Measurements from ENCODE around the gene ZBTB42. TPM values are rescaled to one million over a fixed set of nuclear protein-coding genes. Genes with fewer than 3 reads are reported as not detected.
"Not testable (repeated sequence)": the region's sequence is repeated elsewhere in the genome, so short reads cannot be mapped to it uniquely, and the experiment has no call there.

ZBTB42 gene
- total RNA-seq, 2 donors from 2014 or later = 10.6 to 21.8 TPM

- Histone ChIP-seq H3K27me3 (no peaks in the 10 kb centered on the region), H3K4me3 (no peak overlapping the region), H3K9me3 (no peaks in the 10 kb centered on the region), H3K36me3 (replicated peaks in 1 of 2; ENCODE audit: insufficient read depth in 1 of 2, low read depth in 2 of 2) (no peaks in the 10 kb centered on the region), H3K4me1 (peaks cover 17% of the 10 kb centered on the region), H3K27ac (no peak overlapping the region)
- no peak for TF ChIP-seq POLR2A (IDR thresholded peaks at IDR 0.05)
- DNase-seq (no peak), ATAC-seq (no peak)
- WGBS, 2 donors = 90 to 99% methylated on average over 2 of the region's 2 CpGs
- intact Hi-C loops (cut with DNase I) = loop anchor here (5.0 kb wide), 1 partner anchor 52 kb away; no protein-coding TSS in a partner anchor
These were observed 23.6 kb downstream of the ZBTB42 start for GRCh38 chr14:104824353-104824997.

GRCh38 chr14:104826189-104826860, 25.4 kb downstream of the ZBTB42 start:
- WGBS, 2 donors = 3% methylated on average over 12 to 16 of the region's 54 CpGs
- Histone ChIP-seq H3K9me3 (no peaks in the 10 kb centered on the region), H3K4me1 (peaks cover 17% of the 10 kb centered on the region), H3K36me3 (replicated peaks in 1 of 2; ENCODE audit: insufficient read depth in 1 of 2, low read depth in 2 of 2) (no peaks in the 10 kb centered on the region), H3K4me3 (peak overlapping the region; percentile 15 to 48), H3K27ac (peak overlapping the region in 2 of 4 donors; percentile 33), H3K27me3 (no peaks in the 10 kb centered on the region)
- intact Hi-C loops (cut with DNase I) = no loop called here
- ATAC-seq = peak; percentile 94
- TF ChIP-seq POLR2A (IDR thresholded peaks at IDR 0.05) (no peak), CTCF (IDR thresholded peaks at IDR 0.05) (peak; percentile 52 to 97 (median 82))
- peak; percentile 88 to 94 (median 90) for DNase-seq

GRCh38 chr14:104826861-104827176, 25.9 kb downstream of the ZBTB42 start:
- Histone ChIP-seq H3K27me3 (no peaks in the 10 kb centered on the region), H3K4me3 (peak overlapping the region; percentile 1 to 4), H3K27ac (peak overlapping the region in 3 of 4 donors; percentile 4 to 38 (median 32)), H3K9me3 (no peaks in the 10 kb centered on the region), H3K4me1 (peaks cover 17% of the 10 kb centered on the region), H3K36me3 (replicated peaks in 1 of 2; ENCODE audit: insufficient read depth in 1 of 2, low read depth in 2 of 2) (no peaks in the 10 kb centered on the region)
- TF ChIP-seq POLR2A (IDR thresholded peaks at IDR 0.05) = no peak
- TF ChIP-seq CTCF (IDR thresholded peaks at IDR 0.05) = no peak
- no peak for ATAC-seq
- intact Hi-C loops (cut with DNase I) = no loop called here
- WGBS, 2 donors = 1 to 5% methylated on average over 14 of the region's 27 CpGs
- DNase-seq = no peak

- intact Hi-C loops (cut with DNase I) = no loop called here
- Histone ChIP-seq H3K4me1 (peaks cover 17% of the 10 kb centered on the region), H3K4me3 (peak overlapping the region; percentile 1 to 4), H3K9me3 (no peaks in the 10 kb centered on the region), H3K27ac (peak overlapping the region in 3 of 4 donors; percentile 4 to 38 (median 32)), H3K36me3 (replicated peaks in 1 of 2; ENCODE audit: insufficient read depth in 1 of 2, low read depth in 2 of 2) (no peaks in the 10 kb centered on the region), H3K27me3 (no peaks in the 10 kb centered on the region)
- 9 to 12% methylated on average over 25 to 39 of the region's 39 CpGs for WGBS, 2 donors
- DNase-seq = peak; percentile 47 to 65 (median 55)
- TF ChIP-seq POLR2A (IDR thresholded peaks at IDR 0.05) = no peak
- peak in 6 of 7 experiments; percentile 20 to 52 (median 38) for TF ChIP-seq CTCF (IDR thresholded peaks at IDR 0.05)
- ATAC-seq = peak; percentile 33
These were observed 26.5 kb downstream of the ZBTB42 start for GRCh38 chr14:104827177-104828055.

GRCh38 chr14:104830781-104831180, 29.9 kb downstream of the ZBTB42 start:
- TF ChIP-seq CTCF (IDR thresholded peaks at IDR 0.05) (no peak), POLR2A (IDR thresholded peaks at IDR 0.05) (no peak)
- no peak overlapping the region for H3K4me3 ChIP-seq
- H3K9me3 ChIP-seq = no peaks in the 10 kb centered on the region
- WGBS, 2 donors = 49 to 68% methylated on average over 5 to 8 of the region's 9 CpGs
- intact Hi-C loops (cut with DNase I) = no loop called here
- H3K27me3 ChIP-seq = no peaks in the 10 kb centered on the region
- H3K4me1 ChIP-seq = peaks cover 14% of the 10 kb centered on the region
- no peaks in the 10 kb centered on the region for H3K36me3 ChIP-seq (replicated peaks in 1 of 2; ENCODE audit: insufficient read depth in 1 of 2, low read depth in 2 of 2)
- ATAC-seq (no peak), DNase-seq (no peak)
- no peak overlapping the region for H3K27ac ChIP-seq

- H3K4me3 ChIP-seq; H3K27ac ChIP-seq; ATAC-seq; H3K4me1 ChIP-seq; H3K9me3 ChIP-seq; DNase-seq; H3K36me3 ChIP-seq (replicated peaks in 1 of 2; ENCODE audit: insufficient read depth in 1 of 2, low read depth in 2 of 2); H3K27me3 ChIP-seq; intact Hi-C loops (cut with DNase I): not testable (repeated sequence)
- 94 to 99% methylated on average over 10 to 33 of the region's 41 CpGs for WGBS, 2 donors
These were observed 35.5 kb downstream of the ZBTB42 start for GRCh38 chr14:104836171-104836935.
